HG02759 (cell line): Measurements from ENCODE around the gene KSR2.
"Not testable (repeated sequence)": the region's sequence is repeated elsewhere in the genome, so short reads cannot be mapped to it uniquely, and the experiment has no call there.

Experiments used
- ATAC-seq: cut with Tn5 transposase; IDR thresholded peaks from one replicate; pipeline ENCODE4 v1.9.1; 2021; ENCODE audit warnings: mild to moderate bottlenecking, moderate library complexity; ENCODE audit not compliant: unreplicated experiment

KSR2 gene

DNA sequence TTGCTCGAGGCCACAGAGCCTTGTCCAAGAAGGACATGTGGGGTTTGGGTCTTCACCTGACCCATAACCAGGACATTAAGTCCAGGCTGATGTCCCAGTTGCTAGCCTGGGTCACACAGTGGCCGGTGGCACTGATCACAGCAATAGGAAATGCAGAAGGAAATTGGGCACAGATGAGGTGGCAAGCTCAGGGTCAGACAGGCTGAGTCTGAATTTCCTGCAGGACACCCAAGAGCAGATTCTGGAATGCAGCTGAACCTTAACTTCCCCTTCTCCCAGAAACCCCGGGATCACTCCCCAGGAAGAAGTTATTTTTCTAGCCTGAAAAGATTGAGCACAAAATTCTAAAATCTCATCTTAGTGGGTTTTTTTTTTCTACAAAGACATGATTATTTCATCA lies 199.9 kb downstream of the KSR2 start:
- no peak for ATAC-seq

- no peak for ATAC-seq
These were observed 202.8 kb downstream of the KSR2 start for GRCh38 chr12:117766008-117766407.

- no peak for ATAC-seq
These were observed 206.6 kb downstream of the KSR2 start for GRCh38 chr12:117762143-117762542.

GRCh38 chr12:117761528-117762100 lies 207.2 kb downstream of the KSR2 start:
- no peak for ATAC-seq

GRCh38 chr12:117760990-117761389 lies 207.8 kb downstream of the KSR2 start:
- no peak for ATAC-seq

GRCh38 chr12:117750657-117751056 lies 218.1 kb downstream of the KSR2 start:
- ATAC-seq, result no peak

DNA sequence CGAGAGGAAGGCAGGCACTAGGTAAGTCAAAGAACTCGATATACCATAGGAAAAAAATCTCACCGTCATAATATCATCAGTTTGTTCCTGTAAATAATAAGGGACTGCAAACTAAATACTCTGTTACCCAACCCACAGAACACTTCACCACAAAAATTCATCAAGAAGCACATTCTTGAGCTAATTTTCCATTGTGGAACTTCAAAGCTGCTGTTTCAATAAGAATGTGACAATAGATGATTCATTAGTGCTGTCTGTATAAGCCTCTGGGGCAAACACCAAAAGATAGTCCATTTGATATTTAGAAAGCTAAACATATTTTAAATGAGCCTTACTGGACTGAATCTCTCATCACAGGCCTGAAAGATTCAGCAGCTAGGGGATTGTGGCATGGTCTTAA lies 219.4 kb downstream of the KSR2 start:
- no peak for ATAC-seq

GRCh38 chr12:117746358-117746757 lies 222.4 kb downstream of the KSR2 start:
- not testable (repeated sequence) for ATAC-seq

GRCh38 chr12:117744418-117744817 lies 224.4 kb downstream of the KSR2 start:
- ATAC-seq, result no peak

- ATAC-seq, result no peak
These were observed 225.0 kb downstream of the KSR2 start for GRCh38 chr12:117743761-117744160.

DNA sequence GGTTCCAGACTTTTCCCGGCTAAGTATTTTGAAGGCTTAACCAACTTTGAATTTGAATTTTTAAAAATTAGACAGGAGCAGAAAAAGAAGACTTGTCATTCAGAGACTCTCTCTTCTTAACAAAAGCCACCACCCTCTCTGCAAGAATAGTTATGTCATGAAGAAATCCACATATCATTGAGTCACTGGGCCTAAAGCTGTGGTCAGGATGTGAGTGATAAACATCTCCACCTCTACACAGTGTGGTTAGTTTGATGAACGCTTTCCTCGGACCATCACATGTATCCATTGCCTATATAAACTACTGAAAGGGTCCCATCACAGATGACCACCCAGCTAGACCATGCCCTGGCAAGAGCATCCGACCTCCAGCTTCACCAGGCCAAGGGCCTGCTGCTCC lies 226.1 kb downstream of the KSR2 start:
- ATAC-seq, result no peak

GRCh38 chr12:117738233-117738632 lies 230.6 kb downstream of the KSR2 start:
- no peak for ATAC-seq

DNA sequence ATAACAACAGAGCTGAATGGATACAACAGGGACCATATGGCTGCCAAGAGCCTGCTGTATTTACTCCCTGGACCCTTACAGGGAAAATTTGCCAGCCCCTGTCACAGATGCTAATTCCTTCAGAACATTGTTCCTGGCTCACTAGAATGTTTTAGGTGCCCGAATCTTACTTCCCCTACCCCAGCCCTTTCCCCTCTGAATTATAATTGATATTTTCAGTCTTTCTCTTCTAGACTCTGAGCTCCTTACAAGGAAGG lies 235.3 kb downstream of the KSR2 start:
- ATAC-seq, result no peak

GRCh38 chr12:117732761-117733548 lies 235.8 kb downstream of the KSR2 start:
- no peak for ATAC-seq

- not testable (repeated sequence) for ATAC-seq
These were observed 237.7 kb downstream of the KSR2 start for GRCh38 chr12:117731131-117731530.

- no peak for ATAC-seq
These were observed 241.5 kb downstream of the KSR2 start for GRCh38 chr12:117727301-117727700.

GRCh38 chr12:117724543-117724942 lies 244.2 kb downstream of the KSR2 start:
- no peak for ATAC-seq

GRCh38 chr12:117718559-117718958 lies 250.2 kb downstream of the KSR2 start:
- no peak for ATAC-seq

DNA sequence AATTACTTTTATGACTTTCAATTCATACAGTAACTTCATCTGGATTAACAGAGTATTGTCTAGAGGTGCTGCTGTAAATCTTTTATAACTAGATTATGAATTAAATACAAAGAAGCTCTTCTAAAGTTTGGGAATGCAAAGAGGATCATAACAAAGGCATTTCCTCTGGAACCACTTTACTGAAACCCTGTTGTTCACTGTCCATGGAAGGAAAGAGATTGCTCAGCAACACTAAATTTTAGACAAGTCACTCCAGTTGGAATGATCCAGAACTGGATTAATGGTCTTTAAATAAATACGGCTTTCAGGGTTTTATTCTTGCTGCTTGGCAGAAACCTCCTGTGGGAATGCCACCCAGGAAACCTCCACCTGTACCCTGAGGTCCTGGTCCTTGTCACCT lies 250.6 kb downstream of the KSR2 start:
- no peak for ATAC-seq

GRCh38 chr12:117714203-117714602 lies 254.6 kb downstream of the KSR2 start:
- no peak for ATAC-seq

DNA sequence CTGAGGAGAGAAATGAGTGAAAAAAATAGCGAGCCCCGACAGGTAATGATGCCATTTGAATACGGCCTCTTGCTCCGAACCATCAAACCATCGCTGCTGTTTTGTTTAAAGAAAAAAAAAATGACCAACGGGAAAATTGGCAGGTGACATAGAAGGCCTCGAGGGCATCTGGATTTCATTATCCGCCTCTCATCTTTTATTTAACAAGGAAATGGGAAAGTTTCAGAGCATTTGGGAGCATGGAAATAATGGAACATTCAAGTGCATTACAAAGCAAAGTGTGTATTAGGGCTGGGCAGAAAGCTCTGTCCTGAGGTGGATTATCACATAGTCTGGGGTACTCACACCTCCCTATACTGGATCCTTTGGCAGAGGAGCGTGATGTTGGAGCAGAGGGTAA lies 258.7 kb downstream of the KSR2 start:
- ATAC-seq, result no peak

GRCh38 chr12:117707861-117708260 lies 260.9 kb downstream of the KSR2 start:
- ATAC-seq, result no peak

- no peak for ATAC-seq
These were observed 265.2 kb downstream of the KSR2 start for GRCh38 chr12:117703584-117703983.
